SK-N-SH (cell line): ENCODE data around the gene SEM1. TPM values are rescaled to one million over a fixed set of nuclear protein-coding genes. Genes with fewer than 3 reads are reported as not detected.

Source experiments
- CTCF ChIA-PET: fragments of 300-600, 350-600 bp; formaldehyde crosslinking; extraction: SDS; loops from one replicate; lab custom pipeline; 2021; lab: Yijun Ruan, JAX
- POLR2A ChIA-PET: fragments of 350-600 bp; sonication (Branson Sonifier 250); formaldehyde crosslinking; extraction: SDS; loops from one replicate; lab custom pipeline; 2020; ENCODE audit warnings: antibody characterized with exemption, inconsistent platforms; lab: Yijun Ruan, JAX
- DNase-seq: peaks from one replicate; pipeline ENCODE4 v3.0.0; 2012
- H2AFZ ChIP-seq: fragments of 200-600 bp; sonication (generic); 2 replicates; pipeline ENCODE4 v1.8.1; 2016; ENCODE audit warnings: antibody characterized with exemption, mild to moderate bottlenecking, low read depth
- H3F3A ChIP-seq: fragments of 200-600 bp; sonication (generic); replicated peaks from 2 replicates; pipeline ENCODE3; 2016; ENCODE audit warnings: antibody characterized with exemption, mild to moderate bottlenecking; ENCODE audit not compliant: insufficient read depth
- H3K27ac ChIP-seq, 2 experiments: fragments of 200-500 bp in 1 of 2; fragments of 200-600 bp in 1 of 2; sonication (Bioruptor generic) in 1 of 2; sonication (generic), shearing (Covaris generic) in 1 of 2; 2 replicates each; pipeline versions ENCODE4 v1.5.1 to v1.6.1; 2014 to 2016; ENCODE audit warnings: low read depth in 2 of 2, inconsistent platforms in 1 of 2, low read length in 1 of 2, mild to moderate bottlenecking in 1 of 2, mixed read lengths in 1 of 2
- H3K27me3 ChIP-seq: fragments of 200-600 bp; sonication (generic), shearing (Covaris generic); 2 replicates; pipeline ENCODE4 v1.6.1; 2016; ENCODE audit warnings: mixed run types; ENCODE audit not compliant: insufficient read depth
- H3K36me3 ChIP-seq, 2 experiments: fragments of 200-500 bp in 1 of 2; fragments of 200-600 bp in 1 of 2; sonication (Bioruptor generic) in 1 of 2; sonication (generic) in 1 of 2; replicated peaks in 1 of 2; 2 replicates each; pipeline versions ENCODE3 to v1.5.1; 2014 to 2016; ENCODE audit warnings: low read length in 1 of 2, mild to moderate bottlenecking in 1 of 2; ENCODE audit not compliant: insufficient read depth in 2 of 2, control insufficient read depth in 1 of 2
- H3K4me1 ChIP-seq, 2 experiments: fragments of 200-500 bp in 1 of 2; fragments of 200-600 bp in 1 of 2; sonication (Bioruptor generic) in 1 of 2; sonication (generic), shearing (Covaris generic) in 1 of 2; 2 replicates each; pipeline versions ENCODE4 v1.5.1 to v1.6.1; 2014 to 2016; ENCODE audit warnings: low read depth in 1 of 2, low read length in 1 of 2, mixed run types in 1 of 2; ENCODE audit not compliant: insufficient read depth in 2 of 2, control insufficient read depth in 1 of 2
- H3K4me2 ChIP-seq: fragments of 200-600 bp; sonication (generic), shearing (Covaris generic); 2 replicates; pipeline ENCODE4 v1.6.1; 2017; ENCODE audit warnings: mixed run types
- H3K4me3 ChIP-seq, 2 experiments: fragments of 200-500 bp in 1 of 2; fragments of 200-600 bp in 1 of 2; sonication (Bioruptor generic) in 1 of 2; sonication (generic), shearing (Covaris generic) in 1 of 2; 2 replicates each; pipeline versions ENCODE4 v1.5.1 to v1.8.1; 2014 to 2016; ENCODE audit warnings: low read depth in 2 of 2, inconsistent platforms in 1 of 2, low read length in 1 of 2, mild to moderate bottlenecking in 1 of 2, mixed read lengths in 1 of 2, moderate library complexity in 1 of 2
- H3K79me2 ChIP-seq: fragments of 200-600 bp; sonication (generic); 2 replicates; pipeline ENCODE4 v1.8.1; 2017; ENCODE audit warnings: mild to moderate bottlenecking; ENCODE audit not compliant: insufficient read depth
- H3K9ac ChIP-seq: fragments of 200-600 bp; sonication (generic); 2 replicates; pipeline ENCODE4 v1.6.1; 2017; ENCODE audit warnings: mixed run types
- H3K9me2 ChIP-seq: fragments of 200-600 bp; sonication (generic); 2 replicates; pipeline ENCODE4 v1.6.1; 2017; ENCODE audit warnings: mixed run types
- H3K9me3 ChIP-seq: fragments of 200-600 bp; sonication (generic); 2 replicates; pipeline ENCODE4 v1.6.1; 2017; ENCODE audit warnings: mixed run types, mild to moderate bottlenecking, moderate library complexity
- H4K20me1 ChIP-seq: fragments of 200-600 bp; sonication (generic); 2 replicates; pipeline ENCODE4 v1.6.1; 2017; ENCODE audit warnings: mild to moderate bottlenecking, mixed run types; ENCODE audit not compliant: insufficient read depth
- EP300 ChIP-seq, 2 experiments: IDR thresholded peaks; 2 replicates each; pipeline versions ENCODE4 v1.4.0 to v1.6.1; 2012; ENCODE audit warnings: borderline replicate concordance in 1 of 2, low read depth in 1 of 2, low read length in 1 of 2
- GATA2 ChIP-seq: sonication (generic); formaldehyde crosslinking; IDR thresholded peaks from 2 replicates; pipeline ENCODE4 v1.5.0; 2020; ENCODE audit warnings: mild to moderate bottlenecking, missing genetic modification reagents
- RAD21 ChIP-seq: IDR thresholded peaks from 2 replicates; pipeline ENCODE4 v1.6.1; 2012; ENCODE audit warnings: mild to moderate bottlenecking, low read length
- RFX5 ChIP-seq: IDR thresholded peaks from 2 replicates; pipeline ENCODE4 v1.6.1; 2012; ENCODE audit warnings: mild to moderate bottlenecking, improper control_type of control experiment, low read length
- RXRA ChIP-seq: IDR thresholded peaks from 2 replicates; pipeline ENCODE4 v1.4.0; 2012; ENCODE audit warnings: low read depth, mild to moderate bottlenecking, borderline replicate concordance
- SIN3A ChIP-seq: IDR thresholded peaks from 2 replicates; pipeline ENCODE4 v1.6.1; 2012; ENCODE audit warnings: low read depth, mild to moderate bottlenecking, low read length, moderate library complexity, borderline replicate concordance
- TAF1 ChIP-seq: IDR thresholded peaks from 2 replicates; pipeline ENCODE4 v1.6.1; 2012; ENCODE audit warnings: low read depth, mild to moderate bottlenecking, low read length, moderate library complexity, borderline replicate concordance
- TCF12 ChIP-seq: IDR thresholded peaks from 2 replicates; pipeline ENCODE4 v1.4.0; 2012
- WGBS: methylation state at CpG from one replicate; pipeline ENCODE4 v1.1.6; 2017; ENCODE audit warnings: low lambda C conversion rate; 5-methylcytosine and 5-hydroxymethylcytosine counted together
- polyA plus RNA-seq, 3 experiments: library from polyadenylated mRNA; depleted of rRNA; stranded (reverse); fragments of >200 nt; gene quantifications; 2 replicates each; pipeline ENCODE4 v1.2.3, GENCODE V29; 2012
- TF ChIP-seq, protein P1 (sequence below): IDR thresholded peaks from 2 replicates; pipeline ENCODE4; 2012
- TF ChIP-seq, protein P2 (sequence below): IDR thresholded peaks from 2 replicates; pipeline ENCODE4 v1.6.1; 2012; ENCODE audit warnings: mild to moderate bottlenecking, low read depth, low read length, moderate library complexity
- TF ChIP-seq, protein P3 (sequence below): fragments of 200-600 bp; sonication (generic); IDR thresholded peaks from 2 replicates; pipeline ENCODE4 v1.6.1; 2017; ENCODE audit warnings: antibody characterized with exemption, mild to moderate bottlenecking, moderate library complexity

SEM1 gene
- polyA plus RNA-seq, 1 of the 3 experiments (the other 2 are of a cell fraction): 56.3 TPM

DNA sequence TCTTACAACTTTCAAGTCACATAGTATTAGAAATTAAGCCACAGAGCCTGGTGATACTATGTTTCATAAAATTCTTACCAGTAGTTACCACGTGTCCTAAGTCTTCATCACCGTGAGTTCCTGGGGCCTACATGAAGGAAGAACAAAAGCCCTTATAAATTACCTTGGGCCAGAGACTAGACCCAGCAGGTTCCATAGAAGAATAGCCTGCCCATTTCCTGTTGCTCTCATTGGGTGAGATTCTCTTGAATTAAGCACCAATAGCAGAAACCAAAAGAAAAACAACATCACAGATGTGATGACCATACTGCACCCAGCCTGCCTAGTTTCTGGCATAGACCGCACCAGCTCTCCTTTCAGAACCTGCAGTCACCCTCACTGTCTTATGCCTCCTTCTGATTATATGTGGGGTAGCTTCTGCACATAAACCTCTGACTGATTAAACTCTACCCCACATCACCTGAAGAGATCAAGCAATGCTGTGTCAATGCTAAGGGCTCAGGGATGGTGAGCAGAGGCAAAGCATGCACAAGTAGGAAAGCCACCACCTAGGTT lies 18.0 kb upstream of the SEM1 start:
- Histone ChIP-seq H3K9me2 (no peaks in the 10 kb centered on the region), H3K9ac (no peak overlapping the region), H3K79me2 (no peaks in the 10 kb centered on the region), H3K4me3 (no peak overlapping the region), H3K4me1 (no peaks in the 10 kb centered on the region), H3K36me3 (no peaks in the 10 kb centered on the region), H3K9me3 (no peaks in the 10 kb centered on the region), H3K27me3 (no peaks in the 10 kb centered on the region), H3K4me2 (no peak overlapping the region), H4K20me1 (no peaks in the 10 kb centered on the region), H3K27ac (no peak overlapping the region), H3F3A (no peaks in the 10 kb centered on the region), H2AFZ (no peak overlapping the region)
- DNase-seq: no peak
- POLR2A ChIA-PET: no interaction called here
- CTCF ChIA-PET: interaction anchor here (1.5 kb wide), 1 partner anchor 27 kb away, joined by 4 read pairs; no protein-coding TSS in a partner anchor
- TF ChIP-seq, protein P1, sequence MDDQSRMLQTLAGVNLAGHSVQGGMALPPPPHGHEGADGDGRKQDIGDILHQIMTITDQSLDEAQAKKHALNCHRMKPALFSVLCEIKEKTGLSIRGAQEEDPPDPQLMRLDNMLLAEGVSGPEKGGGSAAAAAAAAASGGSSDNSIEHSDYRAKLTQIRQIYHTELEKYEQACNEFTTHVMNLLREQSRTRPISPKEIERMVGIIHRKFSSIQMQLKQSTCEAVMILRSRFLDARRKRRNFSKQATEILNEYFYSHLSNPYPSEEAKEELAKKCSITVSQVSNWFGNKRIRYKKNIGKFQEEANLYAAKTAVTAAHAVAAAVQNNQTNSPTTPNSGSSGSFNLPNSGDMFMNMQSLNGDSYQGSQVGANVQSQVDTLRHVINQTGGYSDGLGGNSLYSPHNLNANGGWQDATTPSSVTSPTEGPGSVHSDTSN: no peak
- TF ChIP-seq, protein P2, sequence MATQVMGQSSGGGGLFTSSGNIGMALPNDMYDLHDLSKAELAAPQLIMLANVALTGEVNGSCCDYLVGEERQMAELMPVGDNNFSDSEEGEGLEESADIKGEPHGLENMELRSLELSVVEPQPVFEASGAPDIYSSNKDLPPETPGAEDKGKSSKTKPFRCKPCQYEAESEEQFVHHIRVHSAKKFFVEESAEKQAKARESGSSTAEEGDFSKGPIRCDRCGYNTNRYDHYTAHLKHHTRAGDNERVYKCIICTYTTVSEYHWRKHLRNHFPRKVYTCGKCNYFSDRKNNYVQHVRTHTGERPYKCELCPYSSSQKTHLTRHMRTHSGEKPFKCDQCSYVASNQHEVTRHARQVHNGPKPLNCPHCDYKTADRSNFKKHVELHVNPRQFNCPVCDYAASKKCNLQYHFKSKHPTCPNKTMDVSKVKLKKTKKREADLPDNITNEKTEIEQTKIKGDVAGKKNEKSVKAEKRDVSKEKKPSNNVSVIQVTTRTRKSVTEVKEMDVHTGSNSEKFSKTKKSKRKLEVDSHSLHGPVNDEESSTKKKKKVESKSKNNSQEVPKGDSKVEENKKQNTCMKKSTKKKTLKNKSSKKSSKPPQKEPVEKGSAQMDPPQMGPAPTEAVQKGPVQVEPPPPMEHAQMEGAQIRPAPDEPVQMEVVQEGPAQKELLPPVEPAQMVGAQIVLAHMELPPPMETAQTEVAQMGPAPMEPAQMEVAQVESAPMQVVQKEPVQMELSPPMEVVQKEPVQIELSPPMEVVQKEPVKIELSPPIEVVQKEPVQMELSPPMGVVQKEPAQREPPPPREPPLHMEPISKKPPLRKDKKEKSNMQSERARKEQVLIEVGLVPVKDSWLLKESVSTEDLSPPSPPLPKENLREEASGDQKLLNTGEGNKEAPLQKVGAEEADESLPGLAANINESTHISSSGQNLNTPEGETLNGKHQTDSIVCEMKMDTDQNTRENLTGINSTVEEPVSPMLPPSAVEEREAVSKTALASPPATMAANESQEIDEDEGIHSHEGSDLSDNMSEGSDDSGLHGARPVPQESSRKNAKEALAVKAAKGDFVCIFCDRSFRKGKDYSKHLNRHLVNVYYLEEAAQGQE: no peak
- TF ChIP-seq EP300 (IDR thresholded peaks at IDR 0.05; ENCODE audit: borderline replicate concordance in 1 of 2, low read depth in 1 of 2, low read length in 1 of 2) (no peak), RAD21 (no peak), RXRA (no peak), RFX5 (no peak), TAF1 (no peak), TCF12 (no peak), GATA2 (CRISPR knock-in tag) (no peak), SIN3A (no peak)
- TF ChIP-seq, protein P3, sequence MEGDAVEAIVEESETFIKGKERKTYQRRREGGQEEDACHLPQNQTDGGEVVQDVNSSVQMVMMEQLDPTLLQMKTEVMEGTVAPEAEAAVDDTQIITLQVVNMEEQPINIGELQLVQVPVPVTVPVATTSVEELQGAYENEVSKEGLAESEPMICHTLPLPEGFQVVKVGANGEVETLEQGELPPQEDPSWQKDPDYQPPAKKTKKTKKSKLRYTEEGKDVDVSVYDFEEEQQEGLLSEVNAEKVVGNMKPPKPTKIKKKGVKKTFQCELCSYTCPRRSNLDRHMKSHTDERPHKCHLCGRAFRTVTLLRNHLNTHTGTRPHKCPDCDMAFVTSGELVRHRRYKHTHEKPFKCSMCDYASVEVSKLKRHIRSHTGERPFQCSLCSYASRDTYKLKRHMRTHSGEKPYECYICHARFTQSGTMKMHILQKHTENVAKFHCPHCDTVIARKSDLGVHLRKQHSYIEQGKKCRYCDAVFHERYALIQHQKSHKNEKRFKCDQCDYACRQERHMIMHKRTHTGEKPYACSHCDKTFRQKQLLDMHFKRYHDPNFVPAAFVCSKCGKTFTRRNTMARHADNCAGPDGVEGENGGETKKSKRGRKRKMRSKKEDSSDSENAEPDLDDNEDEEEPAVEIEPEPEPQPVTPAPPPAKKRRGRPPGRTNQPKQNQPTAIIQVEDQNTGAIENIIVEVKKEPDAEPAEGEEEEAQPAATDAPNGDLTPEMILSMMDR: no peak
- 54% methylated on average over 3 of the region's 3 CpGs for WGBS
